CD4-positive, CD25-positive, alpha-beta regulatory T cell (primary cell): ENCODE results near the gene ACTR1B. TPM values are rescaled to one million over a fixed set of nuclear protein-coding genes. Genes with fewer than 3 reads are reported as not detected.

Experiments
- ATAC-seq, 2 donors: fragments of 150-1000 bp; cut with Tn5 transposase; one replicate each; pipeline ENCODE4 v1.10.0; 2021; ENCODE audit warnings: low read depth in 2 of 2, moderate number of reproducible peaks in 2 of 2, moderate library complexity in 1 of 2
- DNase-seq, 3 donors: peaks; one replicate each; pipeline versions ENCODE4 v3.0.0 to v3.0.0-alpha.2; 2012 to 2022; ENCODE audit warnings: mixed read lengths in 1 of 3
- H3K27ac ChIP-seq: one replicate; pipeline ENCODE4 v1.7.0; 2013; ENCODE audit warnings: mild to moderate bottlenecking, low read length; ENCODE audit not compliant: insufficient read depth, poor library complexity, severe bottlenecking
- H3K27me3 ChIP-seq: one replicate; pipeline ENCODE4 v1.7.0; 2013; ENCODE audit warnings: low read length; ENCODE audit not compliant: control insufficient read depth, insufficient read depth
- H3K36me3 ChIP-seq: one replicate; pipeline ENCODE4 v1.7.0; 2013; ENCODE audit warnings: mild to moderate bottlenecking, low read length, moderate library complexity; ENCODE audit not compliant: control insufficient read depth, insufficient read depth
- H3K4me1 ChIP-seq: 2 replicates; pipeline ENCODE4 v1.7.0; 2013; ENCODE audit warnings: mild to moderate bottlenecking, low read length; ENCODE audit not compliant: insufficient read depth, control insufficient read depth, poor library complexity, severe bottlenecking
- H3K4me3 ChIP-seq: one replicate; pipeline ENCODE4 v1.7.0; 2013; ENCODE audit warnings: low read depth, mild to moderate bottlenecking, low read length, moderate library complexity
- H3K9me3 ChIP-seq, 2 experiments: 1 replicate in 1 of 2; 2 replicates in 1 of 2; pipeline ENCODE4 v1.7.0; 2013; ENCODE audit warnings: low read length in 2 of 2, mild to moderate bottlenecking in 1 of 2, moderate library complexity in 1 of 2; ENCODE audit not compliant: control insufficient read depth in 2 of 2
- H3K27ac Mint-ChIP-seq, 3 donors: one replicate each; pipeline ENCODE4 v1.8.0; 2020 to 2022; ENCODE audit warnings: mild to moderate bottlenecking in 3 of 3, mixed read lengths in 3 of 3, moderate library complexity in 2 of 3
- H3K27me3 Mint-ChIP-seq: one replicate; pipeline ENCODE4 v1.8.0; 2022; ENCODE audit warnings: mild to moderate bottlenecking, mixed read lengths
- H3K36me3 Mint-ChIP-seq: one replicate; pipeline ENCODE4 v1.8.0; 2020; ENCODE audit warnings: mixed read lengths
- H3K4me1 Mint-ChIP-seq, 4 donors: one replicate each; pipeline ENCODE4 v1.8.0; 2020 to 2022; ENCODE audit warnings: mixed read lengths in 4 of 4, mild to moderate bottlenecking in 1 of 4
- H3K4me3 Mint-ChIP-seq, 4 donors: one replicate each; pipeline ENCODE4 v1.8.0; 2020 to 2022; ENCODE audit warnings: mild to moderate bottlenecking in 4 of 4, mixed read lengths in 4 of 4, moderate library complexity in 3 of 4
- H3K9me3 Mint-ChIP-seq, 7 donors: one replicate each; pipeline ENCODE4 v1.8.0; 2020 to 2022; ENCODE audit warnings: mixed read lengths in 7 of 7, mild to moderate bottlenecking in 3 of 7, moderate library complexity in 2 of 7
- polyA plus RNA-seq, 4 donors: library from polyadenylated mRNA; unstranded; fragments of 300-500 nt; fragmentation: Illumina TruSeq; gene quantifications; one replicate each; pipeline ENCODE4 v1.2.3, GENCODE V29; 2021
- total RNA-seq: library from RNA; stranded (reverse); gene quantifications from one replicate; pipeline ENCODE4 v1.2.3, GENCODE V29; 2022

The ACTR1B gene
- total and polyA plus RNA-seq, 5 donors from 2014 or later = 12.9 to 86.3 (median 21.9) TPM

- no peak overlapping the region for H3K27ac ChIP-seq
- no peaks in the 10 kb centered on the region for H3K36me3 ChIP-seq
- Mint-ChIP-seq H3K4me1 (peaks cover 6 to 25% (median 8%) of the 10 kb centered on the region in 4 donors), H3K27ac (no peak overlapping the region), H3K27me3 (peaks cover 15% of the 10 kb centered on the region), H3K36me3 (no peaks in the 10 kb centered on the region), H3K9me3 (no peaks in the 10 kb centered on the region), H3K4me3 (no peak overlapping the region)
- H3K4me1 ChIP-seq = peaks cover 4% of the 10 kb centered on the region
- no peaks in the 10 kb centered on the region for H3K27me3 ChIP-seq
- DNase-seq = peak; percentile 23 to 76 (median 57)
- H3K4me3 ChIP-seq = no peak overlapping the region
- H3K9me3 ChIP-seq = no peaks in the 10 kb centered on the region
- peak; percentile 78 to 83 for ATAC-seq
These were observed 36.1 kb upstream of the ACTR1B start for GRCh38 chr2:97699765-97700444.

DNA sequence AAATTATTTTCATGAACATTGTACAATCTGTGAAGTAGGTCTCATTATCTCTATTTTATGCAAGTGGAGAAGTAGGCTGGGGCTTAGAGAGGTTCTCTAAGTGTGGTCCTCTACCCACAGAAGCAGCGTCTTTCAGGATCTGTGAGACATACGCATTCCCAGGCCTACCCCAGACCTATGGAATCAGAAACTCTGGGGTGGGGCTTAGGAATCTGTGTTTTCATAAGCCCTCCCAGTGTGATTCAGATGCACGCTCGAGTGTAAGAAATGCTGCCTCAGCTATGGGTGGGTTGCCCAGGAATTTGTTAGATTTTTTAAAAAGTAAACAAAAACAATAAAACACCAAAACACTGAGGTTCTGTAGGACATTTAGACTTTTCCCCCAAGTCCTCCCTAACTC, 34.7 kb upstream of the ACTR1B start:
- Histone ChIP-seq H3K9me3 (no peaks in the 10 kb centered on the region), H3K4me1 (peaks cover 4% of the 10 kb centered on the region), H3K4me3 (no peak overlapping the region), H3K27ac (no peak overlapping the region), H3K27me3 (no peaks in the 10 kb centered on the region), H3K36me3 (no peaks in the 10 kb centered on the region)
- H3K36me3 Mint-ChIP-seq = no peaks in the 10 kb centered on the region
- DNase-seq (no peak), ATAC-seq (no peak)
- H3K4me3 Mint-ChIP-seq = no peak overlapping the region
- no peaks in the 10 kb centered on the region for H3K9me3 Mint-ChIP-seq
- no peak overlapping the region for H3K27ac Mint-ChIP-seq
- H3K4me1 Mint-ChIP-seq = peaks cover 6 to 25% (median 8%) of the 10 kb centered on the region in 4 donors
- H3K27me3 Mint-ChIP-seq = peaks cover 15% of the 10 kb centered on the region

DNA sequence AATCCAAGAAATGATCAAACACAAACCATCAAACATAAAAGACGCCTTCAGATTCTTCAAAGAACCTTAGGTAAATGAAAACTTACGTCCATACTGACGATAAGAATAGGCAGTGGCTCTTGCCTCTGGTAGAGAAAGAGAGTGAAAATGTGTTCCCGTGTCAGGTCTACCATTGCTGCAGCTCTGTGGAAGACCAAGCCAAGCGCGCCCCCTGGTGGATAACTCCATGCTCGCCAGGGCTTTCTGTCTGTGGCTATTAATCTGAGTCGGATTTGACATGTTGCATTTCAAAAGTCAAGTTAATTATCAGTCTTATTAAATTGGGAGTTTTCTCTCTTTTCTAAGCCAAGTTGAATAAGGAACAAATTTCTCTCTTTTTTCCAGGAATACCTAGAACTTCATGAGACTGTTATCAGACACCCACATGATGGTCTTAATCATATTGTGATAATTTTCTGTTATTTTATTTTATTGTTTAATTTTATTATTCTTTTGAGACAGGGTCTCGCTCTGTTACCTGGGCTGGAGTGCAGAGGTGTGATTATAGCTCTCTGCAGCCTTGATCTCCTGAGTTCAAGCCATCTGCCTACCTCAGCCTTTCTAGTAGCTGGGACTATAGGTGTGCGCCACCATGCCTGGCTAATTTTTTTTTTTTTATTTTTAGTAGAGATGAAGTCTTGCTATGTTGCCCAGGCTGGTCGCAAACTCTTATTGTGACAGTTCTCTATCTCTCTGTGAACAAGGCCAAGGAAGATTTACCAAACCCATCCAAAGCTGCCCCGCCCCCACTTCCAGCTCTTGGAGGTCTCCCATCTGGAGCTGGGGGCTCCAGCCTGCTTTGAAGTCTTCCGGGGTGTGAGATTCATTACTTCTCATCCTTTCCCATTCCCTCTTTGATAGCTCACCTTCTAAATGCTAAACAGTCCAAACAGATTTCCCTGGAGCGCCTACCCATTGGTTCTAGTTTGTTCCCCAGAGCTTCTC, 33.7 kb upstream of the ACTR1B start:
- ATAC-seq (peak; percentile 86 to 89), DNase-seq (peak; percentile 81 to 90 (median 88))
- Histone ChIP-seq H3K27ac (no peak overlapping the region), H3K4me3 (peak overlapping the region; percentile 5), H3K4me1 (peaks cover 4% of the 10 kb centered on the region), H3K36me3 (no peaks in the 10 kb centered on the region), H3K27me3 (no peaks in the 10 kb centered on the region), H3K9me3 (no peaks in the 10 kb centered on the region)
- peaks cover 6 to 25% (median 10%) of the 10 kb centered on the region in 4 donors for H3K4me1 Mint-ChIP-seq
- H3K36me3 Mint-ChIP-seq = no peaks in the 10 kb centered on the region
- H3K9me3 Mint-ChIP-seq = no peaks in the 10 kb centered on the region
- H3K27ac Mint-ChIP-seq = peak overlapping the region; percentile 3 to 92 (median 65)
- peak overlapping the region in 1 of 4 donors; percentile 9 for H3K4me3 Mint-ChIP-seq
- peaks cover 15% of the 10 kb centered on the region for H3K27me3 Mint-ChIP-seq

DNA sequence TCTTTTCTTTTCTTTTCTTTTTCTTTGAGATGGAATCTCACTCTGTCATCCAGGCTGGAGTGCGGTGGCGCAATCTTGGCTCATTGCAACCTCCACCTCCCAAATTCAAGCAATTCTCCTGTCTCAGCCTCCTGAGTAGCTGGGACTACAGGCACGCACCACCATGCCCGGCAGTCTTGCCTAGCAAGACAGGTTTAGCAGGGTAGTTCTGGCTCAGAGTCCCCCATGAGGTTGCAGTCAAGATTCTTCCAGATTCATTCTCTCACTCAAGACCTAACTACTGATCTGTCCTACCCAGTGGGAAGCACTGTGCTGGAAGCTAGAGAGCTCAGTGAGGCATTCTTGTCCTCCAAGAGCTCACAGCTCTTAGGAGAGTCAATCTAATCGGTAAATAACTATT, 31.9 kb upstream of the ACTR1B start:
- H3K27me3 Mint-ChIP-seq = peaks cover 15% of the 10 kb centered on the region
- H3K36me3 Mint-ChIP-seq = no peaks in the 10 kb centered on the region
- no peaks in the 10 kb centered on the region for H3K27me3 ChIP-seq
- no peak for DNase-seq
- H3K4me1 ChIP-seq = peaks cover 4% of the 10 kb centered on the region
- H3K4me3 Mint-ChIP-seq = no peak overlapping the region
- H3K9me3 ChIP-seq = no peaks in the 10 kb centered on the region
- no peak overlapping the region for H3K4me3 ChIP-seq
- peaks cover 6 to 25% (median 10%) of the 10 kb centered on the region in 4 donors for H3K4me1 Mint-ChIP-seq
- ATAC-seq = no peak
- H3K9me3 Mint-ChIP-seq = no peaks in the 10 kb centered on the region
- no peaks in the 10 kb centered on the region for H3K36me3 ChIP-seq
- no peak overlapping the region for H3K27ac ChIP-seq
- H3K27ac Mint-ChIP-seq = no peak overlapping the region

GRCh38 chr2:97693476-97693875, 29.6 kb upstream of the ACTR1B start:
- DNase-seq = no peak
- ATAC-seq = no peak
- no peaks in the 10 kb centered on the region for H3K36me3 ChIP-seq
- H3K9me3 Mint-ChIP-seq = no peaks in the 10 kb centered on the region
- peaks cover 6% of the 10 kb centered on the region for H3K4me1 ChIP-seq
- H3K27ac ChIP-seq = no peak overlapping the region
- no peaks in the 10 kb centered on the region for H3K9me3 ChIP-seq
- H3K27me3 Mint-ChIP-seq = peaks cover 9% of the 10 kb centered on the region
- no peak overlapping the region for H3K4me3 Mint-ChIP-seq
- no peak overlapping the region for H3K27ac Mint-ChIP-seq
- H3K27me3 ChIP-seq = no peaks in the 10 kb centered on the region
- H3K4me3 ChIP-seq = no peak overlapping the region
- peaks cover 9 to 21% (median 13%) of the 10 kb centered on the region in 4 donors for H3K4me1 Mint-ChIP-seq
- H3K36me3 Mint-ChIP-seq = no peaks in the 10 kb centered on the region

- peaks cover 4% of the 10 kb centered on the region for H3K27me3 Mint-ChIP-seq
- no peak for ATAC-seq
- H3K27ac Mint-ChIP-seq = no peak overlapping the region
These were observed 27.3 kb upstream of the ACTR1B start for GRCh38 chr2:97691166-97691565.

DNA sequence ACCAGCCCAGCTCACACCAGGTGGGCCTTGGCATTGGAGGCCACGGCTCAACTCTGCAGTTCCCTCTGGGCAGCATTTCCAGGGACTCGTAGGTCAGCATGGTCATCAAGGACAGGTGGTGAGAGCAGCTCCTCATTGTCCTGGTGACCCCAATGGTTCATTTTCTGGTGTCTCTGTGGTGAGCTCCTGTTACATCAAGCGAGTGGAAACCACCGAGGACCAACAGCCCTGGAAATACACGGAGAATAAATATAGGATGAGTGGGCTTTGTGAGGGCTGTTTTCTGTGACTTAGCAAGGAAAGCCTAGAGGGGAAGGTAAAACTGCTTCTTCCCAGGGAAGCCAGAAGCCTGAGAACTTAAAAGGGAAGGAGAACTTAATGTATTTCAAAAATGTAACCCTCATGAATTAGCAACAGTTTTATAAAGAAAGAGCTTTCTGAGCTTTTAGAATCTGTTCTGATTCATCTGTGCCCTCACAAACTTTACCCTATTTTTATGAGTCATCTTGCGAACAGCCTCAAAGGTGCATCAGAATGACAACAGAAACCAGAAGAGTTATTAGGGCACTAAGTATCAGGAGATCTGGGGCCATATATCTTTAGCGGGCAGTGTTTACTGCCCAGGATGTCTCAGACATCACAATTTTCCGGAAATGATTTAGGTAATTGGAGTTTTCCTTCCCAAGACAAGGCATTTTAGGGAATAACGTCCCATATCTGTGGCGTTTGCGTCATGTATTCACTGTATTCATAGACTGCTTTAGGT, 24.4 kb upstream of the ACTR1B start:
- DNase-seq (peak in 1 of 3 donors; percentile 70), ATAC-seq (peak; percentile 71 to 74)
- H3K9me3 ChIP-seq = no peaks in the 10 kb centered on the region
- no peaks in the 10 kb centered on the region for H3K36me3 Mint-ChIP-seq
- peaks cover 5 to 16% (median 13%) of the 10 kb centered on the region in 4 donors for H3K4me1 Mint-ChIP-seq
- peak overlapping the region; percentile 37 for H3K4me3 ChIP-seq
- H3K27me3 Mint-ChIP-seq = no peaks in the 10 kb centered on the region
- H3K4me1 ChIP-seq = peaks cover 3% of the 10 kb centered on the region
- no peaks in the 10 kb centered on the region for H3K36me3 ChIP-seq
- no peaks in the 10 kb centered on the region for H3K9me3 Mint-ChIP-seq
- H3K27ac ChIP-seq = peak overlapping the region; percentile 35
- H3K4me3 Mint-ChIP-seq = peak overlapping the region in 1 of 4 donors; percentile 68
- H3K27ac Mint-ChIP-seq = peak overlapping the region; percentile 2 to 74 (median 60)
- no peaks in the 10 kb centered on the region for H3K27me3 ChIP-seq

More at GRCh38 chr2:97691166-97691565, 27.3 kb upstream of the ACTR1B start:
- Mint-ChIP-seq H3K4me1 (peaks cover 5 to 24% (median 15%) of the 10 kb centered on the region in 4 donors), H3K9me3 (no peaks in the 10 kb centered on the region), H3K4me3 (no peak overlapping the region), H3K36me3 (no peaks in the 10 kb centered on the region)
- Histone ChIP-seq H3K4me1 (peaks cover 3% of the 10 kb centered on the region), H3K27ac (no peak overlapping the region), H3K9me3 (no peaks in the 10 kb centered on the region), H3K27me3 (no peaks in the 10 kb centered on the region), H3K4me3 (no peak overlapping the region), H3K36me3 (no peaks in the 10 kb centered on the region)
- DNase-seq = no peak
